Gastrocnemius medialis (tissue), 4 donors: ENCODE data around the gene RCAN2.

ENCODE experiments used
- CTCF ChIP-seq, 5 experiments: fragments of 450-650 bp in 3 of 5; fragments of 200-600 bp in 2 of 5; sonication (generic) in 2 of 5; IDR thresholded peaks in 4 of 5; conservative IDR thresholded peaks in 1 of 5; 1 replicate in 4 of 5; 2 replicates in 1 of 5; pipeline ENCODE4 v1.5.1; 2016 to 2019; ENCODE audit warnings: antibody characterized with exemption in 5 of 5, mild to moderate bottlenecking in 3 of 5, moderate library complexity in 3 of 5
- POLR2A ChIP-seq, 2 donors: fragments of 450-650 bp; IDR thresholded peaks; one replicate each; pipeline ENCODE4 v1.6.1; 2017; ENCODE audit warnings: antibody characterized with exemption in 2 of 2, mild to moderate bottlenecking in 2 of 2, moderate library complexity in 2 of 2

- no peak for TF ChIP-seq POLR2A (IDR thresholded peaks at IDR 0.05)
- no peak for TF ChIP-seq CTCF (IDR thresholded peaks at IDR 0.05 in 4 of 5, conservative IDR thresholded peaks at IDR 0.05 in 1 of 5)
Observed at GRCh38 chr6:46393161-46393939, 97.9 kb downstream of the RCAN2 start.
